GM12878 (cell line): Measurements from ENCODE around the gene SPATA19. TPM values are rescaled to one million over a fixed set of nuclear protein-coding genes. Genes with fewer than 3 reads are reported as not detected.

Source experiments
- ATAC-seq: fragments of 200-7000 bp; cut with Tn5 transposase; 3 replicates; pipeline ENCODE4 v1.9.1; 2020; ENCODE audit warnings: mild to moderate bottlenecking, moderate library complexity
- BruUV-seq: library from RNA; stranded (reverse); fragments of 400-500 nt; replicated peaks from 2 replicates; lab custom pipeline; 2021; lab: Mats Ljungman, UMichigan
- CTCF ChIA-PET: fragments of 300-600 bp; sonication (Branson Sonifier 250); formaldehyde crosslinking; extraction: SDS; loops from one replicate; lab custom pipeline; 2021; ENCODE audit warnings: inconsistent platforms; lab: Yijun Ruan, JAX
- POLR2A ChIA-PET: fragments of 350-600 bp; formaldehyde crosslinking; extraction: SDS; loops from one replicate; lab custom pipeline; 2021; ENCODE audit warnings: inconsistent platforms; lab: Charles Lee
- RAD21 ChIA-PET: fragments of 300-600 bp; sonication (Branson Sonifier 250); formaldehyde crosslinking; loops from one replicate; lab custom pipeline; 2023; ENCODE audit warnings: antibody characterized with exemption; ENCODE audit not compliant: unreplicated experiment; lab: Charles Lee
- SMC1A ChIA-PET: fragments of 300-600 bp; sonication (Branson Sonifier 250); formaldehyde crosslinking; loops from one replicate; lab custom pipeline; 2023; ENCODE audit not compliant: unreplicated experiment, uncharacterized antibody; lab: Charles Lee
- DNase-seq: peaks from one replicate; pipeline ENCODE4 v3.0.0-alpha.2; 2011; ENCODE audit warnings: low read depth, low spot score
- FAIRE-seq: peaks from 3 replicates; lab custom pipeline; 2011; peaks lifted over from hg19 to GRCh38; lab: Jason Lieb, UNC
- H2AFZ ChIP-seq: 2 replicates; pipeline ENCODE4 v1.6.0; 2011; ENCODE audit warnings: low read depth, low read length, control low read depth; ENCODE audit not compliant: control insufficient read depth
- H3K27ac ChIP-seq: 2 replicates; pipeline ENCODE4 v1.5.1; 2011; ENCODE audit warnings: control low read depth; ENCODE audit not compliant: control insufficient read depth, insufficient read depth
- H3K27me3 ChIP-seq, 2 experiments: replicated peaks in 1 of 2; 2 replicates each; pipeline versions ENCODE4 v1.6.0 to v1.6.1; 2011; ENCODE audit warnings: low read length in 1 of 2; ENCODE audit not compliant: control insufficient read depth in 2 of 2, insufficient read depth in 2 of 2
- H3K36me3 ChIP-seq, 2 experiments: 2 replicates each; pipeline ENCODE4 v1.5.1; 2011; ENCODE audit warnings: low read length in 1 of 2; ENCODE audit not compliant: control insufficient read depth in 2 of 2, insufficient read depth in 2 of 2
- H3K4me1 ChIP-seq: 2 replicates; pipeline ENCODE4 v1.6.1; 2011; ENCODE audit warnings: mild to moderate bottlenecking, low read length, moderate library complexity, mixed read lengths; ENCODE audit not compliant: control insufficient read depth, insufficient read depth
- H3K4me2 ChIP-seq: 2 replicates; pipeline ENCODE4 v1.6.0; 2011; ENCODE audit warnings: control low read depth; ENCODE audit not compliant: control insufficient read depth, insufficient read depth
- H3K4me3 ChIP-seq: fragments of 200-600 bp; sonication (generic); 2 replicates; pipeline ENCODE4 v1.5.1; 2016
- H3K79me2 ChIP-seq: 2 replicates; pipeline ENCODE4 v1.6.0; 2011; ENCODE audit warnings: low read length; ENCODE audit not compliant: control insufficient read depth, insufficient read depth
- H3K9ac ChIP-seq: 2 replicates; pipeline ENCODE4 v1.8.0; 2011; ENCODE audit warnings: low read length, control low read depth, mixed read lengths; ENCODE audit not compliant: control insufficient read depth, insufficient read depth
- H3K9me3 ChIP-seq: replicated peaks from 3 replicates; pipeline ENCODE4 v1.5.1; 2011; ENCODE audit warnings: mild to moderate bottlenecking, low read length; ENCODE audit not compliant: control insufficient read depth, insufficient read depth
- H4K20me1 ChIP-seq: 2 replicates; pipeline ENCODE4 v1.6.0; 2011; ENCODE audit not compliant: control insufficient read depth, insufficient read depth
- BCL11A ChIP-seq: IDR thresholded peaks from 2 replicates; pipeline ENCODE4 v1.6.1; 2011; ENCODE audit warnings: low read depth, low read length
- CBX5 ChIP-seq: sonication (generic); IDR thresholded peaks from 2 replicates; pipeline ENCODE4 v1.6.1; 2016; ENCODE audit warnings: low read depth, moderate library complexity, mild to moderate bottlenecking, inconsistent platforms
- CHD2 ChIP-seq: IDR thresholded peaks from 2 replicates; pipeline ENCODE4 v1.6.1; 2011; ENCODE audit warnings: low read depth, low read length, improper control_type of control experiment, borderline replicate concordance
- E2F4 ChIP-seq: IDR thresholded peaks from 2 replicates; pipeline ENCODE4 v1.6.1; 2012; ENCODE audit warnings: low read depth, low read length, improper control_type of control experiment
- EGR1 ChIP-seq, 2 experiments: IDR thresholded peaks; 1 replicate in 1 of 2; 2 replicates in 1 of 2; pipeline ENCODE4 v1.6.1; 2011 to 2012; ENCODE audit warnings: low read depth in 2 of 2, low read length in 2 of 2, borderline replicate concordance in 1 of 2, mild to moderate bottlenecking in 1 of 2, moderate library complexity in 1 of 2
- JUND ChIP-seq: IDR thresholded peaks from 2 replicates; pipeline ENCODE4 v1.6.1; 2012; ENCODE audit warnings: low read depth, mild to moderate bottlenecking, low read length, improper control_type of control experiment, moderate library complexity
- NFIC ChIP-seq: IDR thresholded peaks from 2 replicates; pipeline ENCODE4 v1.6.1; 2012; ENCODE audit warnings: low read depth, mild to moderate bottlenecking, inconsistent platforms, low read length, moderate library complexity
- NR2C1 ChIP-seq: fragments of 450-650 bp; IDR thresholded peaks from 2 replicates; pipeline ENCODE4 v1.6.1; 2017; ENCODE audit warnings: antibody characterized with exemption, mild to moderate bottlenecking, moderate library complexity
- PAX8 ChIP-seq: fragments of 450-650 bp; IDR thresholded peaks from 2 replicates; pipeline ENCODE4 v1.6.1; 2017; ENCODE audit warnings: mild to moderate bottlenecking, moderate library complexity
- SMARCA5 ChIP-seq: fragments of 450-650 bp; IDR thresholded peaks from 2 replicates; pipeline ENCODE4 v1.6.1; 2017; ENCODE audit warnings: mild to moderate bottlenecking
- TBL1XR1 ChIP-seq: IDR thresholded peaks from 2 replicates; pipeline ENCODE4 v1.6.1; 2012; ENCODE audit warnings: low read depth, low read length, improper control_type of control experiment
- TCF3 ChIP-seq: IDR thresholded peaks from 2 replicates; pipeline ENCODE4 v1.6.1; 2012; ENCODE audit warnings: low read depth, mild to moderate bottlenecking, low read length, borderline replicate concordance; ENCODE audit not compliant: insufficient read depth
- YBX1 ChIP-seq: fragments of 450-650 bp; IDR thresholded peaks from 2 replicates; pipeline ENCODE4 v1.6.1; 2016; ENCODE audit warnings: antibody characterized with exemption
- ZBED1 ChIP-seq: IDR thresholded peaks from 2 replicates; pipeline ENCODE4 v1.6.1; 2016; ENCODE audit warnings: borderline replicate concordance
- ZBTB4 ChIP-seq: fragments of 450-650 bp; formaldehyde crosslinking; IDR thresholded peaks from 2 replicates; pipeline ENCODE4 v1.4.0; 2022; ENCODE audit warnings: mild to moderate bottlenecking, moderate library complexity
- ZZZ3 ChIP-seq: IDR thresholded peaks from 2 replicates; pipeline ENCODE4 v1.6.1; 2011; ENCODE audit warnings: low read depth; ENCODE audit not compliant: control insufficient read depth, insufficient read length
- WGBS: methylation state at CpG from one replicate; pipeline ENCODE4 v1.1.6; 2016; ENCODE audit warnings: low lambda C conversion rate; ENCODE audit not compliant: insufficient replicate concordance, insufficient coverage; ENCODE audit errors: missing lambda C conversion rate; 5-methylcytosine and 5-hydroxymethylcytosine counted together
- in situ Hi-C: fragments of 300-500 bp; cut with MboI; formaldehyde crosslinking; loops from 9 replicates; pipeline ENCODE4 v1.14.3; 2018; ENCODE audit warnings: mixed read lengths
- intact Hi-C: fragments of 100-400 bp; cut with micrococcal nuclease; formaldehyde crosslinking; loops from one replicate; pipeline ENCODE4 v1.14.2; 2022; ENCODE audit not compliant: unreplicated experiment
- polyA plus RNA-seq, 11 experiments: library from polyadenylated mRNA; depleted of rRNA in 4 of 11; unstranded in 6 of 11; stranded (reverse) in 5 of 11; fragments of >200 nt; fragmentation: Nextera tagmentation in 4 of 11; fragmentation: Illumina TruSeq in 1 of 11; extraction: Ambion mirVana in 4 of 11; extraction: Trizol in 1 of 11; gene quantifications; 1 replicate in 1 of 11; 2 replicates in 10 of 11; pipeline versions ENCODE4 v1.2.1 to v1.2.3, GENCODE V29; 2011 to 2016; ENCODE audit warnings: inconsistent platforms in 2 of 11, missing spikeins in 2 of 11, low read depth in 1 of 11
- total RNA-seq, 4 experiments: library from RNA; depleted of rRNA in 3 of 4; stranded (reverse); fragments of >200 nt in 3 of 4; fragmentation: Illumina TruSeq in 1 of 4; extraction: Trizol in 1 of 4; gene quantifications; 2 replicates each; pipeline versions ENCODE4 v1.2.1 to v1.2.3, GENCODE V29; 2013 to 2021

SPATA19 gene
- total and polyA plus RNA-seq, 10 of the 15 experiments (the other 5 are each of a cell fraction or from before 2014, with no cell fraction given): not detected

GRCh38 chr11:133829566-133829965, 15.7 kb downstream of the SPATA19 start:
- no TSS peak for BruUV-seq
- no peak for FAIRE-seq
- ChIA-PET RAD21 (no interaction called here), CTCF (no interaction called here), SMC1A (interaction anchor here (1.4 kb wide), 1 partner anchor 12 kb away, joined by 3 read pairs; no protein-coding TSS in a partner anchor), POLR2A (no interaction called here)
- no peak overlapping the region for H3K4me3 ChIP-seq
- no peaks in the 10 kb centered on the region; a peak in 2 of 4 replicates for H3K27me3 ChIP-seq
- no peaks in the 10 kb centered on the region for H3K9me3 ChIP-seq
- no peaks in the 10 kb centered on the region for H3K79me2 ChIP-seq
- WGBS: 15% methylated on average over 2 of the region's 2 CpGs
- H3K36me3 ChIP-seq: no peaks in the 10 kb centered on the region
- no peak for DNase-seq
- no peak overlapping the region for H3K27ac ChIP-seq
- intact Hi-C loops (no loop called here), in situ Hi-C loops (loop anchor here (5.0 kb wide), 2 partner anchors 692 to 742 kb away; no protein-coding TSS in a partner anchor)
- H3K4me2 ChIP-seq: no peak overlapping the region
- H3K4me1 ChIP-seq: no peaks in the 10 kb centered on the region
- no peak for ATAC-seq
- TF ChIP-seq BCL11A: no peak
- no peak for TF ChIP-seq TBL1XR1
- TF ChIP-seq ZBED1: no peak
- no peak overlapping the region for H2AFZ ChIP-seq
- no peak overlapping the region for H3K9ac ChIP-seq
- H4K20me1 ChIP-seq: no peaks in the 10 kb centered on the region; the same call in 1 of the 2 replicates

GRCh38 chr11:133828871-133829270, 16.4 kb downstream of the SPATA19 start:
- Histone ChIP-seq H3K27ac (no peak overlapping the region), H2AFZ (no peak overlapping the region), H3K4me3 (no peak overlapping the region), H3K4me1 (no peaks in the 10 kb centered on the region), H3K36me3 (no peaks in the 10 kb centered on the region), H3K9me3 (no peaks in the 10 kb centered on the region), H3K4me2 (no peak overlapping the region), H3K79me2 (no peaks in the 10 kb centered on the region), H3K27me3 (no peaks in the 10 kb centered on the region; a peak in 2 of 4 replicates), H3K9ac (no peak overlapping the region), H4K20me1 (no peaks in the 10 kb centered on the region; the same call in 1 of the 2 replicates)
- ChIA-PET SMC1A (interaction anchor here (1.4 kb wide), 1 partner anchor 12 kb away, joined by 3 read pairs; no protein-coding TSS in a partner anchor), POLR2A (no interaction called here), RAD21 (no interaction called here), CTCF (no interaction called here)
- FAIRE-seq (no peak), ATAC-seq (no peak), DNase-seq (no peak)
- in situ Hi-C loops: loop anchor here (5.0 kb wide), 2 partner anchors 692 to 742 kb away; no protein-coding TSS in a partner anchor
- intact Hi-C loops: no loop called here
- BruUV-seq: no TSS peak
- 15% methylated on average over 5 of the region's 5 CpGs for WGBS
- TF ChIP-seq ZBTB4 (CRISPR knock-in tag) (no peak), SMARCA5 (no peak), EGR1 (IDR thresholded peaks at IDR 0.05; ENCODE audit: borderline replicate concordance in 1 of 2, low read depth in 2 of 2, low read length in 2 of 2) (no peak), E2F4 (no peak), PAX8 (no peak), JUND (no peak), CHD2 (no peak), NR2C1 (no peak), ZZZ3 (no peak), YBX1 (no peak), CBX5 (no peak), NFIC (no peak), TCF3 (no peak)
